OCI-LY1 (cell line): ENCODE data around the gene PARD3B.

Experiments
- H2AFZ ChIP-seq: fragments of 200-600 bp; sonication (generic), shearing (Covaris generic); 2 replicates; pipeline ENCODE4 v1.6.0; 2014; ENCODE audit warnings: antibody characterized with exemption, mild to moderate bottlenecking, low read length
- H3F3A ChIP-seq: fragments of 200-600 bp; sonication (generic), shearing (Covaris generic); 2 replicates; pipeline ENCODE4 v1.6.0; 2014; ENCODE audit warnings: mild to moderate bottlenecking, antibody characterized with exemption, low read length, moderate library complexity; ENCODE audit not compliant: insufficient read depth
- H3K27ac ChIP-seq: fragments of 200-600 bp; sonication (generic); 2 replicates; pipeline ENCODE4 v1.5.1; 2014; ENCODE audit warnings: low read length, mixed run types, mild to moderate bottlenecking, low read depth; ENCODE audit not compliant: poor library complexity, severe bottlenecking
- H3K27me3 ChIP-seq: fragments of 200-600 bp; sonication (generic); 2 replicates; pipeline ENCODE4 v1.6.0; 2014; ENCODE audit warnings: antibody characterized with exemption, mild to moderate bottlenecking, low read length, moderate library complexity; ENCODE audit not compliant: insufficient read depth
- H3K36me3 ChIP-seq: fragments of 200-600 bp; sonication (generic); 2 replicates; pipeline ENCODE4 v1.6.1; 2014; ENCODE audit warnings: mild to moderate bottlenecking, antibody characterized with exemption, low read length, moderate library complexity, mixed read lengths; ENCODE audit not compliant: insufficient read depth
- H3K4me1 ChIP-seq: fragments of 200-600 bp; sonication (generic); 2 replicates; pipeline ENCODE4 v1.5.1; 2014; ENCODE audit warnings: mild to moderate bottlenecking, low read length, moderate library complexity; ENCODE audit not compliant: insufficient read depth, severe bottlenecking
- H3K4me2 ChIP-seq: fragments of 200-600 bp; sonication (generic), shearing (Covaris generic); 2 replicates; pipeline ENCODE4 v1.6.1; 2014; ENCODE audit warnings: low read length
- H3K4me3 ChIP-seq: fragments of 200-600 bp; sonication (generic); 2 replicates; pipeline ENCODE4 v1.5.1; 2014; ENCODE audit warnings: low read length, low read depth, mild to moderate bottlenecking, mixed read lengths; ENCODE audit not compliant: poor library complexity, severe bottlenecking
- H3K79me2 ChIP-seq: fragments of 200-600 bp; shearing (Covaris generic); 2 replicates; pipeline ENCODE4 v1.6.1; 2016; ENCODE audit warnings: mixed run types, low read length, mixed read lengths; ENCODE audit not compliant: insufficient read depth
- H3K9ac ChIP-seq: fragments of 200-600 bp; sonication (generic), shearing (Covaris generic); 2 replicates; pipeline ENCODE4 v1.6.1; 2014; ENCODE audit warnings: mild to moderate bottlenecking, low read length, mixed read lengths
- H3K9me2 ChIP-seq: fragments of 200-600 bp; sonication (generic), shearing (Covaris generic); 2 replicates; pipeline ENCODE4 v1.6.1; 2014; ENCODE audit warnings: low read depth, mild to moderate bottlenecking, low read length, mixed read lengths
- H3K9me3 ChIP-seq: fragments of 200-600 bp; shearing (Covaris generic); 2 replicates; pipeline ENCODE4 v1.6.1; 2014; ENCODE audit warnings: low read length, mixed read lengths
- H4K20me1 ChIP-seq: fragments of 200-600 bp; sonication (generic), shearing (Covaris generic); 2 replicates; pipeline ENCODE4 v1.6.0; 2016; ENCODE audit warnings: mild to moderate bottlenecking, low read length; ENCODE audit not compliant: insufficient read depth
- CTCF ChIP-seq: fragments of 200-600 bp; sonication (generic), shearing (Covaris generic); IDR thresholded peaks from 2 replicates; pipeline ENCODE4 v1.5.1; 2017; ENCODE audit warnings: mild to moderate bottlenecking, antibody characterized with exemption, low read length, moderate library complexity, mixed read lengths
- EZH2 ChIP-seq: fragments of 200-600 bp; sonication (generic), shearing (Covaris generic); IDR thresholded peaks from 2 replicates; pipeline ENCODE4 v1.8.0; 2017; ENCODE audit warnings: borderline replicate concordance, mixed run types, mild to moderate bottlenecking, antibody characterized with exemption, low read length, moderate library complexity, mixed read lengths

PARD3B gene

GRCh38 chr2:204625135-204625534 is 79.9 kb downstream of the PARD3B start:
- no peaks in the 10 kb centered on the region for H3K79me2 ChIP-seq
- no peaks in the 10 kb centered on the region for H3K9me3 ChIP-seq
- no peak overlapping the region for H3K9ac ChIP-seq
- H3K4me2 ChIP-seq: no peak overlapping the region
- no peaks in the 10 kb centered on the region for H3K9me2 ChIP-seq
- H3F3A ChIP-seq: no peaks in the 10 kb centered on the region
- H3K27me3 ChIP-seq: no peaks in the 10 kb centered on the region
- H3K36me3 ChIP-seq: no peaks in the 10 kb centered on the region
- H2AFZ ChIP-seq: no peak overlapping the region
- no peak overlapping the region for H3K27ac ChIP-seq
- no peak overlapping the region for H3K4me3 ChIP-seq
- no peaks in the 10 kb centered on the region for H4K20me1 ChIP-seq
- no peaks in the 10 kb centered on the region for H3K4me1 ChIP-seq
- TF ChIP-seq CTCF (no peak; the same call in 1 of the 2 replicates), EZH2 (no peak)

GRCh38 chr2:204628926-204629712 is 83.8 kb downstream of the PARD3B start:
- TF ChIP-seq EZH2: no peak
- TF ChIP-seq CTCF: no peak
- no peaks in the 10 kb centered on the region for H3K9me2 ChIP-seq
- H3K9me3 ChIP-seq: no peaks in the 10 kb centered on the region

GRCh38 chr2:204632410-204632809 is 87.1 kb downstream of the PARD3B start:
- Histone ChIP-seq H3K9ac (no peak overlapping the region), H3K9me3 (no peaks in the 10 kb centered on the region), H3K27me3 (no peaks in the 10 kb centered on the region), H3F3A (no peaks in the 10 kb centered on the region), H3K79me2 (no peaks in the 10 kb centered on the region), H3K36me3 (no peaks in the 10 kb centered on the region), H3K4me3 (no peak overlapping the region), H3K27ac (no peak overlapping the region), H3K9me2 (no peaks in the 10 kb centered on the region), H4K20me1 (no peaks in the 10 kb centered on the region), H2AFZ (no peak overlapping the region), H3K4me1 (no peaks in the 10 kb centered on the region), H3K4me2 (no peak overlapping the region)
- no peak for TF ChIP-seq EZH2
- TF ChIP-seq CTCF: no peak

More at GRCh38 chr2:204628926-204629712, 83.8 kb downstream of the PARD3B start:
- H3K27me3 ChIP-seq: no peaks in the 10 kb centered on the region
- H3K4me1 ChIP-seq: no peaks in the 10 kb centered on the region
- H3K4me2 ChIP-seq: no peak overlapping the region
- no peak overlapping the region for H2AFZ ChIP-seq
- H4K20me1 ChIP-seq: no peaks in the 10 kb centered on the region
- no peaks in the 10 kb centered on the region for H3F3A ChIP-seq
- H3K9ac ChIP-seq: no peak overlapping the region
- H3K79me2 ChIP-seq: no peaks in the 10 kb centered on the region
- H3K36me3 ChIP-seq: no peaks in the 10 kb centered on the region
- H3K4me3 ChIP-seq: no peak overlapping the region
- no peak overlapping the region for H3K27ac ChIP-seq
